NK-92 treated with Interleukin-12 subunit alpha and Interleukin-12 subunit beta, amount 100 ng/mL, for 24 hours (cell line): Measurements from ENCODE around the gene BOD1.

Experiments used
- DNase-seq: peaks from one replicate; lab custom pipeline; 2025; lab: John Stamatoyannopoulos, UW

The BOD1 gene

GRCh38 chr5:173640156-173640804, 23.8 kb upstream of the BOD1 start:
- no peak for DNase-seq

GRCh38 chr5:173638126-173639040, 21.9 kb upstream of the BOD1 start:
- DNase-seq = no peak

GRCh38 chr5:173637340-173637739, 20.9 kb upstream of the BOD1 start:
- DNase-seq = no peak

- DNase-seq = no peak
These were observed 18.1 kb upstream of the BOD1 start for GRCh38 chr5:173634465-173634983.

GRCh38 chr5:173633304-173633703, 16.9 kb upstream of the BOD1 start:
- no peak for DNase-seq

- no peak for DNase-seq
These were observed 15.0 kb upstream of the BOD1 start for GRCh38 chr5:173631478-173631877.

GRCh38 chr5:173630724-173631365, 14.4 kb upstream of the BOD1 start:
- DNase-seq = no peak

- DNase-seq = no peak
These were observed 13.2 kb upstream of the BOD1 start for GRCh38 chr5:173629628-173630027.

GRCh38 chr5:173628501-173628900, 12.1 kb upstream of the BOD1 start:
- no peak for DNase-seq

- DNase-seq = no peak
These were observed 11.5 kb upstream of the BOD1 start for GRCh38 chr5:173627860-173628392.

- DNase-seq = no peak
These were observed 10.8 kb upstream of the BOD1 start for GRCh38 chr5:173627271-173627670.

GRCh38 chr5:173626505-173626820, 10.0 kb upstream of the BOD1 start:
- no peak for DNase-seq

- DNase-seq = no peak
These were observed 9.4 kb upstream of the BOD1 start for GRCh38 chr5:173625673-173626504.

- no peak for DNase-seq
These were observed 8.8 kb upstream of the BOD1 start for GRCh38 chr5:173625261-173625660.

GRCh38 chr5:173624282-173624681, 7.8 kb upstream of the BOD1 start:
- DNase-seq = no peak

- DNase-seq = no peak
These were observed 7.3 kb upstream of the BOD1 start for GRCh38 chr5:173623789-173624188.

GRCh38 chr5:173623296-173623771, 6.9 kb upstream of the BOD1 start:
- no peak for DNase-seq

GRCh38 chr5:173622183-173623047, 6.0 kb upstream of the BOD1 start:
- no peak for DNase-seq

- DNase-seq = no peak
These were observed 4.3 kb upstream of the BOD1 start for GRCh38 chr5:173620784-173621183.

GRCh38 chr5:173618927-173619519, 2.6 kb upstream of the BOD1 start:
- no peak for DNase-seq
